DOHH2 (cell line): ENCODE data around the gene RXRA.

Experiments
- EZH2phosphoT487 ChIP-seq: fragments of 200-600 bp; sonication (generic); IDR thresholded peaks from 2 replicates; pipeline ENCODE4 v1.6.1; 2017; ENCODE audit warnings: borderline replicate concordance, mild to moderate bottlenecking, antibody characterized with exemption, low read length, moderate library complexity, mixed read lengths
- TF ChIP-seq, protein P1 (sequence below): fragments of 200-600 bp; sonication (generic); IDR thresholded peaks from one replicate; pipeline ENCODE4 v1.5.1; 2014; ENCODE audit warnings: antibody characterized with exemption, mild to moderate bottlenecking, low read depth, low read length; ENCODE audit not compliant: poor library complexity, severe bottlenecking

DNA sequence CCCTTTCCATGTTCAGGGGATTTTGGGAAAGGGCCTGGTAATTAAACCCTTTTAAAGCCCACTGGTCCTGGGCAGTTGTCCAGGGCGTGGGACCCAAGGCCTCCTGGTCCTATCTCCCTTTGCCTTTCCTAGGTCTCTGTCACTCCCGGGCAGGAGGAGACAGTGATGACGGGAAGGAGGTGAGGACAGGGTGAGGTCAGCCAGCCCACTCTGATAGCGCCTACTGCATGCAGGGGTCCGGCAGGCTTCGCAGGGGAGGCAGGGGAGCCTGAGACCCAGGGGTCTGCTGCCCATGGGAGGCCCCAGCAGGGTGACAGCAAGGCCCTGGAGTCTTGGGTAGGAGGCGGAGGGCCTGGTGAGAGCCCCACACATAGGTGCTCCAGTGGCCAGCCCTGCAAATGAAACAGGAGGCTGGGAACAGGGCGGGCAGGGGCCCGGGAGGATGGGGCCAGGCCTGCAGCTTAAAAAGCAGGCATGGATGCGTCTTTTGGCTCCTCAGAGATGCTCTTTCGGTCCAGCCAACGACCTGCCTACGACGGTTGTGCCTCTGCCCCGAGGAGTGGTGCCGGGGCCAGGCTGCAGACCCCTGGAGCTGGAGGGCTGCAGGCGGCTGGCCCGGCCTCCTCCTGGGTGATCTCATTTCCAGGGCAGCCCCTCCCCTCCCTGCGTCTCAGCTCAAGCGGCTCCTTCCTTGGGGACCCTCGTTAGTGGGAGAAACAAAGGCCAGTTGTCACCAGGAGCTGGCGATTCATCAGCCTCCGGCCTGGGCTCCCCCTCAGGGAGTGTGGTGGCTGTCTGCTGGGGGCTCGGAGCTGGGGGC, 6.7 kb upstream of the RXRA start:
- TF ChIP-seq, protein P1, sequence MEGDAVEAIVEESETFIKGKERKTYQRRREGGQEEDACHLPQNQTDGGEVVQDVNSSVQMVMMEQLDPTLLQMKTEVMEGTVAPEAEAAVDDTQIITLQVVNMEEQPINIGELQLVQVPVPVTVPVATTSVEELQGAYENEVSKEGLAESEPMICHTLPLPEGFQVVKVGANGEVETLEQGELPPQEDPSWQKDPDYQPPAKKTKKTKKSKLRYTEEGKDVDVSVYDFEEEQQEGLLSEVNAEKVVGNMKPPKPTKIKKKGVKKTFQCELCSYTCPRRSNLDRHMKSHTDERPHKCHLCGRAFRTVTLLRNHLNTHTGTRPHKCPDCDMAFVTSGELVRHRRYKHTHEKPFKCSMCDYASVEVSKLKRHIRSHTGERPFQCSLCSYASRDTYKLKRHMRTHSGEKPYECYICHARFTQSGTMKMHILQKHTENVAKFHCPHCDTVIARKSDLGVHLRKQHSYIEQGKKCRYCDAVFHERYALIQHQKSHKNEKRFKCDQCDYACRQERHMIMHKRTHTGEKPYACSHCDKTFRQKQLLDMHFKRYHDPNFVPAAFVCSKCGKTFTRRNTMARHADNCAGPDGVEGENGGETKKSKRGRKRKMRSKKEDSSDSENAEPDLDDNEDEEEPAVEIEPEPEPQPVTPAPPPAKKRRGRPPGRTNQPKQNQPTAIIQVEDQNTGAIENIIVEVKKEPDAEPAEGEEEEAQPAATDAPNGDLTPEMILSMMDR, result no peak
- no peak for TF ChIP-seq EZH2phosphoT487
